DND-41 (cell line): ENCODE data around the gene NGB.

Experiments used
- ATAC-seq: fragments of 200-7000 bp; cut with Tn5 transposase; 3 replicates; pipeline ENCODE4 v1.9.1; 2021; ENCODE audit warnings: low read depth; ENCODE audit not compliant: insufficient read depth
- DNase-seq: peaks from one replicate; pipeline ENCODE4 v3.0.0-alpha.2; 2020
- H2AFZ ChIP-seq: 2 replicates; pipeline ENCODE4 v1.6.0; 2012; ENCODE audit warnings: low read depth, low read length
- H3K27ac ChIP-seq: 2 replicates; pipeline ENCODE4 v1.5.1; 2012; ENCODE audit warnings: low read length, inconsistent platforms
- H3K27me3 ChIP-seq: fragments of 200-600 bp; sonication (generic); 2 replicates; pipeline ENCODE4 v1.6.0; 2012; ENCODE audit warnings: low read length, mild to moderate bottlenecking, inconsistent platforms; ENCODE audit not compliant: insufficient read depth, poor library complexity
- H3K36me3 ChIP-seq: 2 replicates; pipeline ENCODE4 v1.5.1; 2012; ENCODE audit warnings: low read length, inconsistent platforms; ENCODE audit not compliant: insufficient read depth
- H3K4me1 ChIP-seq: 2 replicates; pipeline ENCODE4 v1.5.1; 2012; ENCODE audit warnings: mild to moderate bottlenecking, low read length; ENCODE audit not compliant: insufficient read depth
- H3K4me2 ChIP-seq: 2 replicates; pipeline ENCODE4 v1.6.0; 2012; ENCODE audit warnings: mild to moderate bottlenecking, moderate library complexity, low read length, inconsistent platforms; ENCODE audit not compliant: insufficient read depth
- H3K4me3 ChIP-seq, 2 experiments: fragments of 200-600 bp in 1 of 2; shearing (Covaris generic) in 1 of 2; 2 replicates each; pipeline ENCODE4 v1.5.1; 2012 to 2016; ENCODE audit warnings: inconsistent platforms in 2 of 2, low read length in 2 of 2, mild to moderate bottlenecking in 2 of 2, low read depth in 1 of 2, moderate library complexity in 1 of 2
- H3K79me2 ChIP-seq: 2 replicates; pipeline ENCODE4 v1.6.0; 2012; ENCODE audit warnings: low read length, inconsistent platforms; ENCODE audit not compliant: insufficient read depth
- H3K9ac ChIP-seq: 2 replicates; pipeline ENCODE4 v1.6.0; 2012; ENCODE audit warnings: low read depth, mild to moderate bottlenecking, inconsistent platforms, low read length, moderate library complexity
- H3K9me3 ChIP-seq: 2 replicates; pipeline ENCODE4 v1.5.1; 2012; ENCODE audit warnings: low read length, moderate library complexity, mild to moderate bottlenecking, inconsistent platforms; ENCODE audit not compliant: insufficient read depth, severe bottlenecking
- H4K20me1 ChIP-seq: 2 replicates; pipeline ENCODE4 v1.6.0; 2012; ENCODE audit warnings: low read length; ENCODE audit not compliant: insufficient read depth
- EZH2 ChIP-seq: IDR thresholded peaks from 3 replicates; pipeline ENCODE4 v1.6.1; 2012; ENCODE audit warnings: borderline replicate concordance, low read depth, mild to moderate bottlenecking, moderate library complexity, low read length, inconsistent platforms; ENCODE audit not compliant: severe bottlenecking
- TF ChIP-seq, protein P1 (sequence below): IDR thresholded peaks from 2 replicates; pipeline ENCODE4 v1.5.1; 2012; ENCODE audit warnings: borderline replicate concordance, low read length, moderate library complexity, mild to moderate bottlenecking; ENCODE audit not compliant: poor library complexity, severe bottlenecking; ENCODE audit errors: extremely low read depth

Gene NGB

GRCh38 chr14:77224212-77224611 is 46.8 kb downstream of the NGB start:
- no peak for DNase-seq
- no peak for TF ChIP-seq EZH2
- TF ChIP-seq, protein P1, sequence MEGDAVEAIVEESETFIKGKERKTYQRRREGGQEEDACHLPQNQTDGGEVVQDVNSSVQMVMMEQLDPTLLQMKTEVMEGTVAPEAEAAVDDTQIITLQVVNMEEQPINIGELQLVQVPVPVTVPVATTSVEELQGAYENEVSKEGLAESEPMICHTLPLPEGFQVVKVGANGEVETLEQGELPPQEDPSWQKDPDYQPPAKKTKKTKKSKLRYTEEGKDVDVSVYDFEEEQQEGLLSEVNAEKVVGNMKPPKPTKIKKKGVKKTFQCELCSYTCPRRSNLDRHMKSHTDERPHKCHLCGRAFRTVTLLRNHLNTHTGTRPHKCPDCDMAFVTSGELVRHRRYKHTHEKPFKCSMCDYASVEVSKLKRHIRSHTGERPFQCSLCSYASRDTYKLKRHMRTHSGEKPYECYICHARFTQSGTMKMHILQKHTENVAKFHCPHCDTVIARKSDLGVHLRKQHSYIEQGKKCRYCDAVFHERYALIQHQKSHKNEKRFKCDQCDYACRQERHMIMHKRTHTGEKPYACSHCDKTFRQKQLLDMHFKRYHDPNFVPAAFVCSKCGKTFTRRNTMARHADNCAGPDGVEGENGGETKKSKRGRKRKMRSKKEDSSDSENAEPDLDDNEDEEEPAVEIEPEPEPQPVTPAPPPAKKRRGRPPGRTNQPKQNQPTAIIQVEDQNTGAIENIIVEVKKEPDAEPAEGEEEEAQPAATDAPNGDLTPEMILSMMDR, result no peak

GRCh38 chr14:77222546-77223225 is 48.3 kb downstream of the NGB start:
- Histone ChIP-seq H3K27me3 (peaks cover 2% of the 10 kb centered on the region), H3K4me3 (no peak overlapping the region), H3K9ac (no peak overlapping the region), H3K4me2 (no peak overlapping the region), H3K79me2 (no peaks in the 10 kb centered on the region), H3K4me1 (no peaks in the 10 kb centered on the region), H2AFZ (no peak overlapping the region), H3K36me3 (no peaks in the 10 kb centered on the region), H3K9me3 (no peaks in the 10 kb centered on the region), H4K20me1 (0 out of 2 replicates have a peak, but pooled peaks cover 10% of the 10 kb centered on the region), H3K27ac (no peak overlapping the region)
- TF ChIP-seq, protein P1, result no peak
- no peak for TF ChIP-seq EZH2
- ATAC-seq, result no peak
- no peak for DNase-seq

More at GRCh38 chr14:77224212-77224611, 46.8 kb downstream of the NGB start:
- Histone ChIP-seq H3K9ac (no peak overlapping the region), H4K20me1 (0 out of 2 replicates have a peak, but pooled peaks cover 8% of the 10 kb centered on the region), H3K9me3 (no peaks in the 10 kb centered on the region), H3K4me1 (no peaks in the 10 kb centered on the region), H3K79me2 (no peaks in the 10 kb centered on the region), H2AFZ (no peak overlapping the region), H3K36me3 (no peaks in the 10 kb centered on the region), H3K27me3 (peaks cover 4% of the 10 kb centered on the region), H3K27ac (no peak overlapping the region), H3K4me2 (no peak overlapping the region), H3K4me3 (no peak overlapping the region)
- no peak for ATAC-seq

DNA sequence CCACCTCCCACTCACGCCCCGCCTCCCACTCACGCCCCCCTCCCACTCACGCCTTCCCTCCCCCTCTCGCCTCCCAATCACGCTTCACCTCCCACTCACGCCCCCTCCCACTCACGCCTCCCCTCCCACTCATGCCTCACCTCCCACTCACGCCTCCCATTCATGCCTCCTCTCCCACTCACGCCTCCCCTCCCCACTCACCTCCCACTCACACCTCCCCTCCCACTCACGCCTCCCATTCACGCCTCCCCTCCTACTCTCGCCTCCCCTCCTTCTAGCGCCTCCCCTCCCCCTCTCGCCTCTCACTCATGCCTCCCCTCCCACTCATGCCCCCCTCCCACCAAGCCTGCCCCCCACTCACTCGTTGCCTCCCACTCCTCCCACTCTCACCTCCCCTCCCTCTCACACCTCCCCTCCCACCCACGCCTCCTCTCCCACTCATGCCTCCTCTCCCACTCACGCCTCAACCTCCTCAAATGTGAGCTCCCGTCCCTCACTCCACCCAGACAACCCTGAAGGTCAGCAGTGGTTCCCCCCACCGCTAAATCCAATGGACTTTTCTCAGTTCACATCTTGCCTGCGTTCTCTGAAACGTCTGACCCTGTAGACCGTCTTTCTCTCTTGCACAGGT is 49.6 kb downstream of the NGB start:
- no peak for DNase-seq
- no peaks in the 10 kb centered on the region for H3K9me3 ChIP-seq
- ATAC-seq, result no peak
- H3K4me1 ChIP-seq, result no peaks in the 10 kb centered on the region
- no peaks in the 10 kb centered on the region for H3K79me2 ChIP-seq
- H3K27ac ChIP-seq, result no peak overlapping the region
- no peak overlapping the region for H3K9ac ChIP-seq
- no peak overlapping the region for H3K4me2 ChIP-seq
- TF ChIP-seq EZH2, result no peak
- TF ChIP-seq, protein P1, result no peak
- H4K20me1 ChIP-seq, result 0 out of 2 replicates have a peak, but pooled peaks cover 5% of the 10 kb centered on the region
- H3K4me3 ChIP-seq, result no peak overlapping the region
- H2AFZ ChIP-seq, result no peak overlapping the region
- no peaks in the 10 kb centered on the region for H3K27me3 ChIP-seq
- no peaks in the 10 kb centered on the region for H3K36me3 ChIP-seq
